ENCODE results near the gene TMC2.
A peak's percentile ranks its signal among the peaks of the same experiment; 100 is the strongest.
"Not testable (repeated sequence)": the region's sequence is repeated elsewhere in the genome, so short reads cannot be mapped to it uniquely, and the experiment has no call there.

Gene TMC2, protein sequence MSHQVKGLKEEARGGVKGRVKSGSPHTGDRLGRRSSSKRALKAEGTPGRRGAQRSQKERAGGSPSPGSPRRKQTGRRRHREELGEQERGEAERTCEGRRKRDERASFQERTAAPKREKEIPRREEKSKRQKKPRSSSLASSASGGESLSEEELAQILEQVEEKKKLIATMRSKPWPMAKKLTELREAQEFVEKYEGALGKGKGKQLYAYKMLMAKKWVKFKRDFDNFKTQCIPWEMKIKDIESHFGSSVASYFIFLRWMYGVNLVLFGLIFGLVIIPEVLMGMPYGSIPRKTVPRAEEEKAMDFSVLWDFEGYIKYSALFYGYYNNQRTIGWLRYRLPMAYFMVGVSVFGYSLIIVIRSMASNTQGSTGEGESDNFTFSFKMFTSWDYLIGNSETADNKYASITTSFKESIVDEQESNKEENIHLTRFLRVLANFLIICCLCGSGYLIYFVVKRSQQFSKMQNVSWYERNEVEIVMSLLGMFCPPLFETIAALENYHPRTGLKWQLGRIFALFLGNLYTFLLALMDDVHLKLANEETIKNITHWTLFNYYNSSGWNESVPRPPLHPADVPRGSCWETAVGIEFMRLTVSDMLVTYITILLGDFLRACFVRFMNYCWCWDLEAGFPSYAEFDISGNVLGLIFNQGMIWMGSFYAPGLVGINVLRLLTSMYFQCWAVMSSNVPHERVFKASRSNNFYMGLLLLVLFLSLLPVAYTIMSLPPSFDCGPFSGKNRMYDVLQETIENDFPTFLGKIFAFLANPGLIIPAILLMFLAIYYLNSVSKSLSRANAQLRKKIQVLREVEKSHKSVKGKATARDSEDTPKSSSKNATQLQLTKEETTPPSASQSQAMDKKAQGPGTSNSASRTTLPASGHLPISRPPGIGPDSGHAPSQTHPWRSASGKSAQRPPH

DNA sequence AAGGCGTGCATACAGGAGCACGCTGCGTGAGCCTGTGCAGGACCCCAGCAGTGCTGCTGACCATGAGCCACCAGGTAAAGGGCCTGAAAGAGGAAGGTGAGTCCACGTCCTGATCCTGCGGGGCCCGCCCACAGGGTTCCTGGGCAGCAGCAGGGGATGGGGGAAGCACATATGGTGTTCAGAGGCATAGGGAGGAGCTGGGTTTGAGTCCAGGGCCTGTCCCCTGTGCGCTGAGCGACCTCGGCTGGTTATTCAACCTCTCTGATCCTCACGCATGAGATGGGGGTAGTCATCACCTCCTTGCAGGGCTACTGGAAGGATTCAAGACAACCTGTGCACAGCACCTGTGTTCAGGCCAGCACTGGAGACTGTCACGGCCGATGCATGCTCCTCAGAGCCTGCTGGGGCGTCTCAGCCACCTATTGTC, at the start of gene TMC2:
Gene TMC2 (plus strand): TSS at position 14 of the 427 bp plus-strand sequence. CDS start 49 bp downstream, at position 63.
- DNase-seq (ENCODE audit: low spot score) = no peak

DNA sequence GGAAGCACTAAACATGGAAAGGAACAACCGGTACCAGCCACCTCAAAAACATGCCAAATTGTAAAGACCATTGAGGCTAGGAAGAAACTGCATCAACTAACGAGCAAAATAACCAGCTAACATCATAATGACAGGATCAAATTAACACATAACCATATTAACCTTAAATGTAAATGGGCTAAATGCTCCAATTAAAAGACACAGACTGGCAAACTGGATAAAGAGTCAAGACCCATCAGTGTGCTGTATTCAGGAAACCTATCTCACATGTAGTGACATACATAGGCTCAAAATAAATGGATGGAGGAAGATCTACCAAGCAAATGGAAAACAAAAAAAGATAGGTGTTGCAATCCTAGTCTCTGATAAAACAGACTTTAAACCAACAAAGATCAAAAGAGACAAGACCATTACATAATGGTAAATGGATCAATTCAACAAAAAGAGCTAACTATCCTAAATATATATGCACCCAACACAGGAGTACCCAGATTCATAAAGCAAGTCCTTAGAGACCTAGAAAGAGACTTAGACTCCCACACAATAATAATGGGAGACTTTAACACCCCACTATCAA, 33.5 kb upstream of the TMC2 start:
- DNase-seq (ENCODE audit: low spot score) = not testable (repeated sequence)

DNA sequence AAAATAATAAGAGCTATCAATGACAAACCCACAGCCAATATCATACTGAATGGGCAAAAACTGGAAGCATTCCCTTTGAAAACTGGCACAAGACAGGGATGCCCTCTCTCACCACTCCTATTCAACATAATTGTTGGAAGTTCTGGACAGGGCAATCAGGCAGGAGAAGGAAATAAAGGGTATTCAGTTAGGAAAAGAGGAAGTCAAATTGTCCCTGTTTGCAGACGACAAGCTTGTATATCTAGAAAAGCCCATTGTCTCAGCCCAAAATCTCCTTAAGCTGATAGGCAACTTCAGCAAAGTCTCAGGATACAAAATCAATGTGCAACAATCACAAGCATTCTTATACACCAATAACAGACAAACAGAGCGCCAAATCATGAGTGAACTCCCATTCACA, 31.6 kb upstream of the TMC2 start:
- not testable (repeated sequence) for DNase-seq (ENCODE audit: low spot score)

- DNase-seq (ENCODE audit: low spot score) = not testable (repeated sequence)
These were observed 29.9 kb upstream of the TMC2 start for GRCh38 chr20:2506426-2506825.

- peak; percentile 14 for DNase-seq (ENCODE audit: low spot score)
These were observed 28.9 kb upstream of the TMC2 start for GRCh38 chr20:2507464-2507863.

DNA sequence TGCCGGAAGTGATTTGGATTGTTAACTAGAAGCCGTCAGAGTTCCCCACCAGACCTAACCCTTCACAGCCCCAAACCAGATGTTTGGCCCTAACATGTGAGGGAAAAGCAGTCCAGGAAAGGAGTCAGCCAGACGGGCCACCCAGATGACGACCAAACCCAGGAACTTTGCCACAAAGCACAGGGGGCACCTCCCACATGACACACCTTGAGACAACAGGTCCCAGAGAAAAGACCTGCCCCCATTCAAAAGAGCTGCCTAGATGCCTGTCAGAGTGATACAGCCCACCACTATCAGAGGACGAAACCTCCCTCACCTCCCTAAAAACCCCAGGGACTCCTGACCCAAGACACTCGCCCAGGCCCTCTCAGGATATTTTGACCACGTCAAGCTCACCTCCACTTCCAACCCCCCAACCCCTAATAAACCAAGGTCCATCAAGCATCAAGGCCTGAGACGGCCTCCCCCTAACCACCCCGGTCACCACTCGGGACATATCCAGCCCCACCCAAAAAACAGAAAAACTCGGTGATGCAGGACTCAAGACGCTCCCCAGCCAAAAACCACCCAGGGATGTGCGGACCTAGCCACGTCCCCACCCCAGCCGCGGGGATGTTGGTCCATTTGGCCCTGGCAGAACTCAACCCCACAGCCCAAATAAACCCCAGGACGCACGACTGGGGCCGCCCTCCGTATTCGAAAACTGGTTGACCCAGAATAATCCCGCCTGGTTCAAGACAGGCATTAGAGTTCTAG, 28.3 kb upstream of the TMC2 start:
- DNase-seq (ENCODE audit: low spot score) = peak; percentile 55

DNA sequence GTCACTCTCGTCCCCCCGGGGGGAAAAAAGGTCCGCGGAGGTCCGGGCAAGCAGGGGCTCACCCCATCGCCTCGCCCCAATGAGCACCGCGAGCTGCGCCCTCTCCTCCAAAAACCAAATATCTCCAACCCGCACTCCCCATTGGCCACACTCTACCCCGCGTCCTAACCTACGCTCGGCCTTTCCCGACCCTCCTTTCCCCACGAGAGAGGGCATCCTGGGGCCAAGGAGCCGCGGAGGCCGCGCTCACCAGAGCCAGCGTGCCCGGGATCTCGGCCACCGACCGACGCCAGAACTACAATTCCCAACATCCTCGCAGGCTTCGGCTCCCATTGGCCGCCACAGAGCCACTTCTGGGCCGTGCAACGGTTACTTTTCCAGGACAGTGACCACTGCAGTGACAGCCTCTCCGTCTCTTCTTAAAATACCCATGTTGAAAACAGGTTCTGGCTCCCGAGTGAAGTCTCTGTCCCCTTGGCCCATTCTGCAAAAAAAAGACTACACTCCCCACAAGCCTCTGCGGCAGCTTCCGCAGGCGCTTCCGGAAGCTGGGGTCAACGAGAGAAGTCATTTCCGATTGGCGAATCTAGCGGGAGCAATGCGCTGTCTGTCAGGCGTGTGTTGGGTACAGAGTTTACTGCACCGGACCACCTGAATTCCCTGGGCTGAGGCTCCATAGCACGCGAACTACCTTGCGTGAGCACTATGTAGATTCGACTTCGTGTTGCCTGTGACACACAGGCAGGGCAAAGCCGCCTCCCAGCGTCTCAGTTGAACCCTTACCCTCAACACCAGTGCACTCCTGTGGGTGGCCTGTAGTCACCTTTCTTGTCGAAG, 27.5 kb upstream of the TMC2 start, which contains the start of gene ZNF343:
Gene ZNF343 (minus strand): TSS at position 285 of the 837 bp plus-strand sequence. CDS start 15,020 bp downstream, outside the sequence.
- peak; percentile 83 for DNase-seq (ENCODE audit: low spot score)

GRCh38 chr20:2509468-2509781, 26.9 kb upstream of the TMC2 start:
- DNase-seq (ENCODE audit: low spot score) = no peak

- no peak for DNase-seq (ENCODE audit: low spot score)
These were observed 26.6 kb upstream of the TMC2 start for GRCh38 chr20:2509794-2510193.

DNA sequence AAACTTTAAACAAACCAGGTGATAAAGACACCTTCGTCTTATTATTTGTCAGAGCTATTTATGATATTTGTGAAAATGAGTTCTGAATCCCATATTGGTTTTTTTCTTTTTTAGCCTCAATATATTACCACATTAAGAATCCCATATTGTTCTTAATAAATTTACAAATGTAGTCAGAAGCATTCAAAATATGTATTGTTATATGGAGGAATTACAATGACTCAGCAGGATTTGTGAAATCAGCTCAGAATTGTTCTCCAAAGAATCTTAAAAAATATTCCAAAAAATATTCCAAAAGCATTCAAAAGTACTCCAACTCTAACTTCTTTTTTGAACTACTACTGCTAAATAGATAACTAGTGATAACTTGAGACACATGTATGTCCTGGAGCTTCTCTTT, 21.2 kb upstream of the TMC2 start:
- no peak for DNase-seq (ENCODE audit: low spot score)

GRCh38 chr20:2516399-2516798, 20.0 kb upstream of the TMC2 start:
- DNase-seq (ENCODE audit: low spot score) = no peak

- no peak for DNase-seq (ENCODE audit: low spot score)
These were observed 18.3 kb upstream of the TMC2 start for GRCh38 chr20:2518096-2518495.

DNA sequence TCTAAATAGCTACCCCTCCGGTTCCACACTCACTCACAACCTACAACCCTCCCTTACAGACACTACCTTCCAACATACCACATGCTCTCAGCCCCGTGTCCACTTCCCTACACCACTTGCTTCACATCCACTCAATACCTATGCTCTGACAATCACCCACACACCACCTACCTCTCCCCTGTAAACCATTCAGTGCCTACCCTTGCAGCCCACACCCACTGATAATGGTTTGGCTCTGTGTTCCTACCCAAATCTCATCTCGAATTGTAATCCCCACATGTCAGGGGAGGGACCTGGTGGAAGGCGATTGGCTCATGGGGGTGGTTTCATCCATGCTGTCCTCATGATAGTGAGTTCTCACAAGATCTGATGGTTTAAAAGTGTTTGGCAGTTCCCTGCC, 17.8 kb upstream of the TMC2 start:
- no peak for DNase-seq (ENCODE audit: low spot score)

GRCh38 chr20:2519115-2519809, 17.1 kb upstream of the TMC2 start:
- DNase-seq (ENCODE audit: low spot score) = no peak

DNA sequence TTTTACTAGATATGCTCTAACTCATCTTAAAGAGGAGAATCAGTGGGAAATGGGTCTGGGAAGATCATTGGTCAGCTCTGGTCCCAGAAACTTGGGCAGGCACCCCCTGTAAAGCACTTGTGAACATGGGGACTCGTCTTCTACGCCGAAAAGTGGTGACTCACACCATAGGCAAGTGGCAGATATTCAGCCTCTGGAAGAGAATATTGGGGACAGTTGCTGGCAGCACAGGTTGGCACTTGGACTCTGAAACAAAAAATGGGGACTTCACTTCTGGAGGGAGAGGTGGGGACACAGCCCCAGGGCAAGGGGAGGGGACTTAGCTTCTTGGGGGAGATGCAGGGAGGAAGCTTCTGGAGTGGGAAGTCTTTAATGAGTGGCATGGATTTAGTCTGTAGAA, 15.8 kb upstream of the TMC2 start:
- no peak for DNase-seq (ENCODE audit: low spot score)

GRCh38 chr20:2521369-2522305, 14.7 kb upstream of the TMC2 start:
- peak; percentile 38 for DNase-seq (ENCODE audit: low spot score)

- DNase-seq (ENCODE audit: low spot score) = not testable (repeated sequence)
These were observed 13.4 kb upstream of the TMC2 start for GRCh38 chr20:2522826-2523429.

GRCh38 chr20:2523919-2524708, 12.3 kb upstream of the TMC2 start:
- DNase-seq (ENCODE audit: low spot score) = peak; percentile 75
